Lower leg skin (tissue), 3 donors: ENCODE results near the gene JMJD1C.

Source experiments
- POLR2A ChIP-seq, 2 donors: fragments of 450-650 bp; IDR thresholded peaks; one replicate each; pipeline ENCODE4 v1.6.1; 2016 to 2017; ENCODE audit warnings: antibody characterized with exemption in 2 of 2, mild to moderate bottlenecking in 1 of 2, moderate library complexity in 1 of 2
- TF ChIP-seq, protein P1 (sequence below), 3 donors: fragments of 450-650 bp; IDR thresholded peaks; one replicate each; pipeline ENCODE4 v1.5.1; 2016; ENCODE audit warnings: antibody characterized with exemption in 3 of 3, mild to moderate bottlenecking in 3 of 3, moderate library complexity in 2 of 3

DNA sequence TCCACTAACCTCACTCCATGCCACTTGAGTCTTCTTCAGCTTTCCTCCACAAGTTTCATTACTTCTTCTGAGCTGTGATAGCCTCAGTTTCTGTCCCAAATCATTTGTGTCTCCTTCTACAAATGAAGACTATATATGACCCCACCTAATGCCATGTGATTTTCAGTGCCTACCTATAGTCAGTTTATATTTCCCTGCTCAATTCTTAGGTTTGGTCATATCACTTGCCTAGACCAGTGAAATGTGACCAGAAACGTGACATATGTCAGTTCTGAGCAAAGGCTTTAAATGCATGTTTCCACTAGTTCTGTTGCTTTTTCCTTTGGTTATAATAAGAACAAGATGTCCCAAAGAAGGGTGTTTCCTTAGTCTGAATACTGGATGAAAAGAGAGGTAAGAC, 30.8 kb upstream of the JMJD1C start:
- TF ChIP-seq, protein P1, sequence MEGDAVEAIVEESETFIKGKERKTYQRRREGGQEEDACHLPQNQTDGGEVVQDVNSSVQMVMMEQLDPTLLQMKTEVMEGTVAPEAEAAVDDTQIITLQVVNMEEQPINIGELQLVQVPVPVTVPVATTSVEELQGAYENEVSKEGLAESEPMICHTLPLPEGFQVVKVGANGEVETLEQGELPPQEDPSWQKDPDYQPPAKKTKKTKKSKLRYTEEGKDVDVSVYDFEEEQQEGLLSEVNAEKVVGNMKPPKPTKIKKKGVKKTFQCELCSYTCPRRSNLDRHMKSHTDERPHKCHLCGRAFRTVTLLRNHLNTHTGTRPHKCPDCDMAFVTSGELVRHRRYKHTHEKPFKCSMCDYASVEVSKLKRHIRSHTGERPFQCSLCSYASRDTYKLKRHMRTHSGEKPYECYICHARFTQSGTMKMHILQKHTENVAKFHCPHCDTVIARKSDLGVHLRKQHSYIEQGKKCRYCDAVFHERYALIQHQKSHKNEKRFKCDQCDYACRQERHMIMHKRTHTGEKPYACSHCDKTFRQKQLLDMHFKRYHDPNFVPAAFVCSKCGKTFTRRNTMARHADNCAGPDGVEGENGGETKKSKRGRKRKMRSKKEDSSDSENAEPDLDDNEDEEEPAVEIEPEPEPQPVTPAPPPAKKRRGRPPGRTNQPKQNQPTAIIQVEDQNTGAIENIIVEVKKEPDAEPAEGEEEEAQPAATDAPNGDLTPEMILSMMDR (IDR thresholded peaks at IDR 0.05): no peak
- TF ChIP-seq POLR2A (IDR thresholded peaks at IDR 0.05): no peak
